Tongue (tissue), 2 donors: Measurements from ENCODE around the gene KYAT1. TPM values are rescaled to one million over a fixed set of nuclear protein-coding genes. Genes with fewer than 3 reads are reported as not detected.

Source experiments
- DNase-seq: peaks from one replicate; pipeline ENCODE4 v3.0.0-alpha.2; 2015
- total RNA-seq: library from RNA; depleted of rRNA; stranded (reverse); fragments of >200 nt; gene quantifications from one replicate; pipeline ENCODE4 v1.2.3, GENCODE V29; 2014

Gene KYAT1
- 7.3 TPM for total RNA-seq

GRCh38 chr9:128881884-128882676 is at the start of gene KYAT1, which contains the start of gene LRRC8A:
Gene KYAT1 (minus strand): TSS chr9:128881950. CDS start chr9:128845405, 36,545 bp downstream.
Gene LRRC8A (plus strand): TSS chr9:128882133. CDS start chr9:128907165, 25,032 bp downstream.
- DNase-seq: peak; percentile 99

- DNase-seq: no peak
These were observed 47.8 kb upstream of the KYAT1 start for GRCh38 chr9:128929560-128929959.

GRCh38 chr9:128928624-128929023 is 46.9 kb upstream of the KYAT1 start:
- DNase-seq: no peak

- DNase-seq: peak; percentile 77
These were observed 46.1 kb upstream of the KYAT1 start for GRCh38 chr9:128927731-128928411.

GRCh38 chr9:128923493-128923883 is 41.7 kb upstream of the KYAT1 start:
- no peak for DNase-seq

GRCh38 chr9:128921881-128922763 is 40.4 kb upstream of the KYAT1 start:
- DNase-seq: peak; percentile 91

GRCh38 chr9:128920381-128921058 is 38.8 kb upstream of the KYAT1 start, which contains the start of gene PHYHD1:
Gene PHYHD1 (plus strand): TSS chr9:128920982. CDS start chr9:128922324, 1,342 bp downstream.
- peak; percentile 80 for DNase-seq

- peak; percentile 44 for DNase-seq
These were observed 37.8 kb upstream of the KYAT1 start for GRCh38 chr9:128919402-128920089.

GRCh38 chr9:128918921-128919320 is 37.2 kb upstream of the KYAT1 start:
- DNase-seq: no peak

- DNase-seq: peak; percentile 91
These were observed 35.5 kb upstream of the KYAT1 start for GRCh38 chr9:128917151-128917849.

- DNase-seq: no peak
These were observed 35.0 kb upstream of the KYAT1 start for GRCh38 chr9:128916745-128917144.

- DNase-seq: no peak
These were observed 34.5 kb upstream of the KYAT1 start for GRCh38 chr9:128916204-128916603.

GRCh38 chr9:128913995-128914772 is 32.4 kb upstream of the KYAT1 start:
- no peak for DNase-seq

GRCh38 chr9:128913048-128913900 is 31.5 kb upstream of the KYAT1 start:
- DNase-seq: no peak

- no peak for DNase-seq
These were observed 30.6 kb upstream of the KYAT1 start for GRCh38 chr9:128912270-128912853.

- DNase-seq: peak; percentile 61
These were observed 29.8 kb upstream of the KYAT1 start for GRCh38 chr9:128911529-128912035.

- no peak for DNase-seq
These were observed 29.2 kb upstream of the KYAT1 start for GRCh38 chr9:128910906-128911305.

GRCh38 chr9:128909859-128910258 is 28.1 kb upstream of the KYAT1 start:
- no peak for DNase-seq
